ENCODE results near the gene KRTAP9-2.

DNA sequence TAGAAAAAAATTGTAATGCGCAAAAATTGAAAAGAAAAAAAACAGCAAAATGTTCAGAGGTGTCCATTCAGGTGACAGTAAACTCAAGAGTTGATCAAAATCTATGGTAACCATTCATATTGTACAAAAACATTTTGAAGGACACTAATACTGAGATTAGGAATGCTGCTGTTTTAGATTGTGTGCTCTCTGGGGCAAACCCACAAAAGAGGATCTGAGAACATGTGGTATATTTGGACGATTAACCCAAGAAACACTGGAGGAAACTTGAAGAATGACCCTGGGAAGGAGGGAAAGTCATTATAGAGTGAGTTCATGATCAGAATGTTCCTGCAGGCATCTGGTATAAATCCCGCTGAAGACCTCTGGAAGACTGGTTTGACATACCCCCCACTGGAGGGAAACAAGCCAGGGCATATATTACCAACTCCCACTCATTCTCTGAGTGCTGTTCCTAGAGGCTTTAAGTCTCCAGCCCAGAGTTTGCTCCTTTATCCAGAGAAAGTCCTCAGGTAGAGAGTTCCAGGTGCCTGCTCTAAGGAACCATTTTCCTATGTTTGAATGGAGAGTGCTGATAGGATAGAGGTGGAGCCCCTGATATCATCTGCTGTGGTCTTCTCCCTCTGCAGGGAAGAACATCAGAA lies 49.6 kb upstream of the KRTAP9-2 start:
- TF ChIP-seq CTCF (conservative IDR thresholded peaks at IDR 0.05; ENCODE audit: low read length) (no peak), EZH2phosphoT487 (IDR thresholded peaks at IDR 0.05; ENCODE audit: borderline replicate concordance) (no peak)
